ENCODE results near the gene PURB. TPM values are rescaled to one million over a fixed set of nuclear protein-coding genes. Genes with fewer than 3 reads are reported as not detected.
"Not testable (repeated sequence)": the region's sequence is repeated elsewhere in the genome, so short reads cannot be mapped to it uniquely, and the experiment has no call there.

PURB gene
- polyA plus RNA-seq (ENCODE audit: insufficient read length in 10 of 10): 10 to 100 TPM; 27.4 to 40.8 (median 35.1) TPM
- long read RNA-seq, donor 1, full-length matches to known transcripts: 54 of 54 reads
- long read RNA-seq, donor 1, partial matches to known transcripts: 0 of 54 reads
- long read RNA-seq, donor 1, other reads (novel, unspliced or antisense): 0 of 54 reads
- long read RNA-seq, donor 2, full-length matches to known transcripts: 30 of 30 reads
- long read RNA-seq, donor 2, partial matches to known transcripts: 0 of 30 reads
- long read RNA-seq, donor 2, other reads (novel, unspliced or antisense): 0 of 30 reads
- long read RNA-seq, donor 3, full-length matches to known transcripts: 2 of 2 reads
- long read RNA-seq, donor 3, partial matches to known transcripts: 0 of 2 reads
- long read RNA-seq, donor 3, other reads (novel, unspliced or antisense): 0 of 2 reads
- long read RNA-seq, donor 4, full-length matches to known transcripts: 21 of 21 reads
- long read RNA-seq, donor 4, partial matches to known transcripts: 0 of 21 reads
- long read RNA-seq, donor 4, other reads (novel, unspliced or antisense): 0 of 21 reads
- long read RNA-seq, donor 5, full-length matches to known transcripts: 70 of 70 reads
- long read RNA-seq, donor 5, partial matches to known transcripts: 0 of 70 reads
- long read RNA-seq, donor 5, other reads (novel, unspliced or antisense): 0 of 70 reads
- long read RNA-seq, donor 6, full-length matches to known transcripts: 55 of 55 reads
- long read RNA-seq, donor 6, partial matches to known transcripts: 0 of 55 reads
- long read RNA-seq, donor 6, other reads (novel, unspliced or antisense): 0 of 55 reads
- long read RNA-seq, donor 7, full-length matches to known transcripts: 41 of 41 reads
- long read RNA-seq, donor 7, partial matches to known transcripts: 0 of 41 reads
- long read RNA-seq, donor 7, other reads (novel, unspliced or antisense): 0 of 41 reads
- long read RNA-seq, donor 8, full-length matches to known transcripts: 27 of 27 reads
- long read RNA-seq, donor 8, partial matches to known transcripts: 0 of 27 reads
- long read RNA-seq, donor 8, other reads (novel, unspliced or antisense): 0 of 27 reads
- long read RNA-seq, donor 9, full-length matches to known transcripts: 6 of 6 reads
- long read RNA-seq, donor 9, partial matches to known transcripts: 0 of 6 reads
- long read RNA-seq, donor 9, other reads (novel, unspliced or antisense): 0 of 6 reads

GRCh38 chr7:44885394-44886317 is at the start of gene PURB:
Gene PURB, minus strand, starts transcription at chr7:44885530. Its CDS starts 182 bp downstream, at chr7:44885348.
- DNase-seq: peak; percentile 97 to 98 (median 97)

DNA sequence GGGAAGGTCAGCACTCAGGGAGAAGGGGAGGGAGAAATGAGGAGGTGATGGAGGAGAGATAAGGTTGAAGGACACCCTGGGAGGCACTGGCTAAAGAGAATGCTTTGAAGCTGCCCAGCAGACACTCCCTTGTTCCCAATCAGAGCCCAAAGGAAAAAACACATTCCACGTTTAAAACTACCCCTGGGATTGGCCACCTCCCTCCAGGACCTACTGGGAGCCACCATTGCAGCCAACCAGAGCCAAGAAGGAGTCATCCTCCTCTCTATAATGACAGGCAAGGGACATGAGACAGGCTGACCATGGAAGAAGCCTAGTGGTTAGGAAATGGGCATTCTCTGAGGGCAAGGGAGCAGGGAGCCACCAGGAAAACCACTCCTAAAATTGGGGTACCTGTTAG is 49.7 kb upstream of the PURB start:
- DNase-seq: no peak

- not testable (repeated sequence) for DNase-seq
Measured at GRCh38 chr7:44934510-44934909, 49.2 kb upstream of the PURB start.

DNA sequence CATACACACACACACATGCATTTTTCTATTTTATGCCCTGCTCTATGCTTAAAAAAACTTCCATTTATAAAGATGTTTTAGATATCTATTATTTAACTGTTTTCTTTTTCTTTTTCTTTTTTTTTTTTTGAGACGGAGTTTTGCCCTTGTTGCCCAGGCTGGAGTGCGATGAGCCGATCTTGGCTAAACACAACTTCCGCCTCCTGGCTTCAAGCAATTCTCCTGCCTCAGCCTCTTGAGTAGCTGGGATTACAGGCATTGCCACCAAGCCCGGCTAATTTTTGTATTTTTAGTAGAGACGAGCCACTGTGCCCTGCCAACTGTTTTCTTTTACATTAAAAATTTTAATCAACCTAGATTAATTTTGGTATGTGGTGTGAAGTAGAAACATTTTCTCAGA is 45.6 kb upstream of the PURB start:
- DNase-seq: no peak

- DNase-seq: no peak
Measured at GRCh38 chr7:44922351-44922694, 37.0 kb upstream of the PURB start.

- peak; percentile 60 to 72 (median 66) for DNase-seq
Measured at GRCh38 chr7:44921607-44922350, 36.4 kb upstream of the PURB start.

- DNase-seq: no peak
Measured at GRCh38 chr7:44920119-44920518, 34.8 kb upstream of the PURB start.

DNA sequence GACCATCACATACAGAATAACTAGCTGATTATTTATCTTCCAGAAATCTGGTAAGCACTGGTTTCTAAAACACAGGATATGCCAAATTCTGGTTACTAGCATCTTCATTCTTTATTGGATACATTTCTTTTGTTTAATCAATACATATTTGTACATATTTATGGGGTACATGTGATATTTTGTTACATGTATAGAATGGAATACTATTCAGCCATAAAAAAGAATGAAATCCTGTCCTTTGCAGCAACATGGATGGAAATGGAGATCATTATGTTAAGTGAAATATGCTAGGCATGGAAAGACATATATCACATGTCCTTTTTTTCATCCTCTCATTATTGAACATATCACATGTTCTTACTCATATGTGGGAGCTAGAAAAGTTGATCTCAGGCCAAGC is 32.7 kb upstream of the PURB start:
- DNase-seq: no peak

GRCh38 chr7:44917465-44917864 is 32.1 kb upstream of the PURB start:
- DNase-seq: no peak

- DNase-seq: no peak
Measured at GRCh38 chr7:44914992-44915607, 29.8 kb upstream of the PURB start.

DNA sequence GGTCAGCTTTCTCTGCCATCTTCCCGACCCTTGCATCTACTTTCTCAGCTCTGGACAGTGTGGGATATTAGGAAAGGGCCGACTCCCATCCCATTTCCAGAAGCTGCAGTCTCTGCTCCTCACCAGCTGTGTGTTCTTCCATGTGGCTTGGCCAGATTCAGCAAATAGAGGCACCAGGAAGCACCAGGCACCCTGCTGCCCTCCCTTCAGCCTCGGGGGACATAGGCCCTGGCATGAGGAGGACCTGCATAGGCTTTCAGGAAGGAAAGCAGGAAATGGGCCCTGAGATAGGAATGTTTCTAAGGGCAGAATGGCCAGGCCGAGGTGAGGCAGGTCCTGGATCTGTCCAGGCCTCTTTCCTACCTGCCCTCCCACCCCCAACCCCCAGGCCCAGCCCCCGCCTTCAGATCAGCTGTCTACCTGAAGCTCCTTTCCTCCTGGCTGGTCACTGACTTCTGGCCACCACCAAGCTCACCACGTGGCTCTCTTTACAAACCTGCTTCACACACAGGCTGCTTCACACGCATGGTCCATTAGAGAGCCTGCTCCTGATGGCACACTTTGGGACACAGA is 27.5 kb upstream of the PURB start:
- DNase-seq: no peak

GRCh38 chr7:44911911-44912310 is 26.6 kb upstream of the PURB start:
- DNase-seq: no peak

- DNase-seq: no peak
Measured at GRCh38 chr7:44909596-44910389, 24.5 kb upstream of the PURB start.

DNA sequence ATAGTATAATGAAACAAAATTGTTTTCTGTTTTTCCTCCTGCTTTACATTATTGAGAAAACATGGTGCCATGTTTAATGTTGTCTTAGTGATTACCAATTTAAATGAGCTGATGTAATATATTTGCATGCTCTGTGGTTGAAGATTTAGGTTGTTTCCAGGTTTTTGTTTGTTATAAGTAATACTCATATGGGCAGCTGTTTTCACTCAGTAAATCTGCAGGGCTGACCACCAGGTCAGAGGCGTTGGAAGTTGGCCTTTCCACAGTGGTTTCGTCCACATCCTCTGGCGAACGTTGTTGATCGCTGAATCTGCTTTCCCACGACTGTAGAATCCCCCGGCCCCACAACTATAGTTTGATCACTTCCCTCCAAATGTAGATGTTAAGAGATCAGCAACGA is 21.6 kb upstream of the PURB start:
- no peak for DNase-seq

- no peak for DNase-seq
Measured at GRCh38 chr7:44905002-44905635, 19.8 kb upstream of the PURB start.

DNA sequence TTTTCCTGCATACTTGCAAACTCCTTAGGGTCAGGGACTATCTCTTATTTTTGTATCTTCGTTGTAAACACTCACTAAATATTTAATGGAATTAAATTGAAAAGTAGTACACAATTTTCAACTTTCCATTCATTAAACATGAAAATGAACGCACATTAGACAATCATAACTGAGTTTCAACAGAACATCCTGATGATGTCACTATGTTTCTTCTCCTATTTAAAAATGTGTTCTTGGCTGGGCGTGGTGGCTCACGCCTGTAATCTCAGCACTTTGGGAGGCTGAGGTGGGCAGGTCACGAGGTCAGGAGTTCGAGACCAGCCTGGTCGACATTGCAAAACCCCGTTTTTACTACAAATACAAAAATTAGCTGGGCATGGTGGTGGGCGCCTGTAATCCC is 14.1 kb upstream of the PURB start:
- DNase-seq: no peak

DNA sequence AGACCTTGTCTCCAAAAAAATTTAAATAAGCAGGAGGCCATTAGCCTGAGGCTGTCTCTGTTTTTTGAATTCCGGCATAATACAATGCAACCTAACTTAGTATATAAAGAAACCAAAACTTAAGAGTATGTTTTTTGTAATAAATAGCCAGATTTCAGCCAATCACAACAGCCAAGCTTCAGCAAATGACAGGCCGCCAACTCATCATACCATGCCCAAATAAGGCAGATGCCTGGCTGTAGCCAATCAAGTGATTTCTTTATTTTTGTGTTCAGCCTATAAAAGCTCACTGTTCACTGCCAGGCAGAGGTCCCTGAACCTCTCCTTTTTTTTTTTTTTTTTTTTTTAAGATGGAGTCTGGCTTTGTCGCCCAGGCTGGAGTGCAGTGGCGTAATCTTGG is 12.7 kb upstream of the PURB start:
- DNase-seq: no peak

DNA sequence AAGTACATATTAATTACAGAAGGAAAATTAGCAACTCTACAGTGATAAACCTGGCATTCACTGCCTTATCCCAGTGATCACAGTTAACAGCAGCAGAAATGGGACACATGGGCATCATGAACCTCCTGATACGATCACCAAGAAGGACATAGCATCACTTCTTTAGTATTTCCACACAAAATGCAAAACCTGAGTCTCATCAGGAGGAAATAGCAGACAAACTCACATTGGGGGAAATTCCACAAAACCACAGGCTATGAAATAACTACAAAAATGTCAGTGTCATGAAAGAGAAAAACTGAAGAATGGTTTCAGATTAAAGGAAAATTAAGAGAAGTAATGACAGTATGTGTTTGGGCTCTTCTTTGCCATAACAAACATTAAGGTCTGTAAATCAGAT is 12.0 kb upstream of the PURB start:
- no peak for DNase-seq

Measured in muscle of back (tissue), 13 donors.